Measurements from ENCODE around the gene PXDN. TPM values are rescaled to one million over a fixed set of nuclear protein-coding genes. Genes with fewer than 3 reads are reported as not detected.
"Not testable (repeated sequence)": the region's sequence is repeated elsewhere in the genome, so short reads cannot be mapped to it uniquely, and the experiment has no call there.

PXDN gene
- total and polyA plus RNA-seq, 10 of the 15 experiments (the other 5 are each of a cell fraction or from before 2014, with no cell fraction given) = 0.12 to 0.69 (median 0.23) TPM; not detected in 5

DNA sequence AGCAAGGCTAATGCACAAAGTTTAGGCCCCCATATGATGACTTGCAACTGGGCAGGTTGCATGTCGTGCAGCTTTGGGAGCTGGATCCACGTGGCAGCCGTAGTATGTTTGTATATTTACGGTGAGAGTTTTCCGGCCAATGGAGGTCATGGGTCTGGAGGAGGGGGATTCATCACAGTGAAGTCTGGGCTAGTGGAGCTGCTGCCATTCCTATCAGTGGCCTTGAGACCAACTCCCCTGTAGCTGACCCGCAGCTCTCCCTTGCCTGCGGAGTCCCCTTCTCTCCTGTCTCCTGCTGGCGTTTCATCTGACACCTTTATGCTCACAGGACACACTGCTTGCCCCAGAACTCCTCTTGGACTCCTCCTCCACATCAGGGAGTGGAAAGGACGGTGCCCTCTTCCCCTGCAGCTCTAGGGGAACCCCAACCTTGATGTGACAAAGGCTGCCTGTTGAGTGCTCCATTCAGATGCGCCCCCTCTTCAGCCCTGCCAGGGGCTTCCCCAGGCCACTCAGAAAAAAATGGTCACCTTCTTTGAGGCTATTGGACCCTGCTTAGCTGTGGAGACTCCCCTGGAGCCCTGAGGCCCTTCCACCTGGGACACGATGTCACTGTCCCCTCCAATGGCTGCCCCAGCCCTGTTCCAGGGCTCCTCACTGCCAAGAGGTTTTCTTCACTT lies 121.7 kb downstream of the PXDN start (continued):
- no peak for TF ChIP-seq ATF3 (IDR thresholded peaks at IDR 0.05; ENCODE audit: borderline replicate concordance, extremely low read depth, low read depth, low read length)
- TF ChIP-seq GABPA (IDR thresholded peaks at IDR 0.05; ENCODE audit: low read depth) = no peak
- TF ChIP-seq JUND (IDR thresholded peaks at IDR 0.05; ENCODE audit: low read depth, low read length) = no peak

DNA sequence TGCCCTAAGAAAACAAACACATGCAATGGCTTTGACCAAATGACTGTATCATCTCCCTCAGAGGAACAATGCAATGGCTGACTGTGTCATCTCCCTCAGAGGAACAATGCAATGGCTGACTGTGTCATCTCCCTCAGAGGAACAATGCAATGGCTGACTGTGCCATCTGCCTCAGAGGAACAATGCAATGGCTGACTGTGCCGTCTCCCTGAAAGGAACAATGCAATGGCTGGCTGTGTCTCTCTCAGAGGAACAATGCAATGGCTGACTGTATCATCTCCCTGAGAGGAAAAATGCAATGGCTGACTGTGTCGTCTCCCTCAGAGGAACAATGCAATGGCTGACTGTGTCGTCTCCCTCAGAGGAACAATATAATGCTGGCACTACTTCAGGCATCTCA lies 122.3 kb downstream of the PXDN start:
- DNase-seq (ENCODE audit: low read depth, low spot score); H3K9me3 ChIP-seq (replicated peaks; ENCODE audit: control insufficient read depth, insufficient read depth, low read length); intact Hi-C loops (cut with micrococcal nuclease; ENCODE audit: unreplicated experiment); H3K4me3 ChIP-seq; in situ Hi-C loops (cut with MboI); H4K20me1 ChIP-seq (ENCODE audit: control insufficient read depth, insufficient read depth); CTCF ChIA-PET; H3K9ac ChIP-seq (ENCODE audit: control insufficient read depth, insufficient read depth, low read length); SMC1A ChIA-PET (ENCODE audit: uncharacterized antibody, unreplicated experiment); H3K4me1 ChIP-seq (ENCODE audit: control insufficient read depth, insufficient read depth, low read length); H3K27ac ChIP-seq (ENCODE audit: control insufficient read depth, insufficient read depth); H2AFZ ChIP-seq (ENCODE audit: control insufficient read depth, low read depth, low read length); RAD21 ChIA-PET (ENCODE audit: unreplicated experiment); POLR2A ChIA-PET; BruUV-seq (replicated peaks); H3K27me3 ChIP-seq (replicated peaks in 1 of 2; ENCODE audit: control insufficient read depth in 2 of 2, insufficient read depth in 2 of 2, low read length in 1 of 2); H3K79me2 ChIP-seq (ENCODE audit: control insufficient read depth, insufficient read depth, low read length); FAIRE-seq; H3K36me3 ChIP-seq (ENCODE audit: control insufficient read depth in 2 of 2, insufficient read depth in 2 of 2, low read length in 1 of 2); H3K4me2 ChIP-seq (ENCODE audit: control insufficient read depth, insufficient read depth); ATAC-seq: not testable (repeated sequence)
- WGBS (ENCODE audit: insufficient coverage, insufficient replicate concordance, low lambda C conversion rate, missing lambda C conversion rate) = 24% methylated on average over 3 of the region's 3 CpGs

DNA sequence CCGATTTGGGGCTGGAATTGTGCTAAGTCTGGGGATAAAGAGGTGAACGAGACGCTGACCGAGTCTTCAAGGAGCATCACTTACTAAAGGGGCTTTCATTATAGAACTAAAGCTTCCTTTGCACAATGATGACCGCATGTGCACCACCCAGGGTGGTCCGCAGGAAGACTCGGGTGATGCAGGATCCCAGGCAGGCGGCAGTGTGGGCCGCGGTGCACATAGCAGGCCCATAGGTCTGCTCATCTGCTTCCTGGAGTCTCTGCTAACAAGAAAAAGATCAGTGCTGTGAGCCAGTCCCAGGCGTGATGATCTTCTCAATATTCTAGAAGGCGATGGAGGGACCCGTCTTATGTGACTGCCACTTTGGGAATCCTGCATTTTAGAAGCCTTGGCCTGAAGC lies 122.8 kb downstream of the PXDN start:
- TF ChIP-seq HCFC1 (IDR thresholded peaks at IDR 0.05; ENCODE audit: low read length) (no peak), LARP7 (IDR thresholded peaks at IDR 0.05) (no peak), SIN3A (IDR thresholded peaks at IDR 0.05; ENCODE audit: low read depth, low read length) (no peak), CEBPZ (IDR thresholded peaks at IDR 0.05; ENCODE audit: low read depth, low read length) (no peak), ASH2L (IDR thresholded peaks at IDR 0.05; ENCODE audit: borderline replicate concordance, low read depth) (no peak)
- in situ Hi-C loops (cut with MboI) = no loop called here
- ATAC-seq = no peak
- Histone ChIP-seq H3K36me3 (ENCODE audit: control insufficient read depth in 2 of 2, insufficient read depth in 2 of 2, low read length in 1 of 2) (no peaks in the 10 kb centered on the region), H3K9me3 (replicated peaks; ENCODE audit: control insufficient read depth, insufficient read depth, low read length) (no peaks in the 10 kb centered on the region; the same call in 2 of the 3 replicates), H3K4me2 (ENCODE audit: control insufficient read depth, insufficient read depth) (no peak overlapping the region), H3K9ac (ENCODE audit: control insufficient read depth, insufficient read depth, low read length) (no peak overlapping the region), H2AFZ (ENCODE audit: control insufficient read depth, low read depth, low read length) (no peak overlapping the region), H3K27me3 (replicated peaks in 1 of 2; ENCODE audit: control insufficient read depth in 2 of 2, insufficient read depth in 2 of 2, low read length in 1 of 2) (no peaks in the 10 kb centered on the region), H3K27ac (ENCODE audit: control insufficient read depth, insufficient read depth) (no peak overlapping the region), H3K4me3 (no peak overlapping the region), H3K4me1 (ENCODE audit: control insufficient read depth, insufficient read depth, low read length) (no peaks in the 10 kb centered on the region), H3K79me2 (ENCODE audit: control insufficient read depth, insufficient read depth, low read length) (no peaks in the 10 kb centered on the region), H4K20me1 (ENCODE audit: control insufficient read depth, insufficient read depth) (no peaks in the 10 kb centered on the region)
- SMC1A ChIA-PET (ENCODE audit: uncharacterized antibody, unreplicated experiment) = no interaction called here
- CTCF ChIA-PET = no interaction called here
- DNase-seq (ENCODE audit: low read depth, low spot score) = no peak
- POLR2A ChIA-PET = no interaction called here
- WGBS (ENCODE audit: insufficient coverage, insufficient replicate concordance, low lambda C conversion rate, missing lambda C conversion rate) = 57% methylated on average over 13 of the region's 13 CpGs
- no TSS peak for BruUV-seq (replicated peaks)
- intact Hi-C loops (cut with micrococcal nuclease; ENCODE audit: unreplicated experiment) = no loop called here
- no peak for FAIRE-seq
- RAD21 ChIA-PET (ENCODE audit: unreplicated experiment) = no interaction called here

Measured in GM12878 (cell line).